ENCODE data around the gene URB2. TPM values are rescaled to one million over a fixed set of nuclear protein-coding genes. Genes with fewer than 3 reads are reported as not detected.

Gene URB2
- total and polyA plus RNA-seq, 2 donors (not counting 1 experiment from before 2014, with no cell fraction given): 5.4 to 9.6 TPM

DNA sequence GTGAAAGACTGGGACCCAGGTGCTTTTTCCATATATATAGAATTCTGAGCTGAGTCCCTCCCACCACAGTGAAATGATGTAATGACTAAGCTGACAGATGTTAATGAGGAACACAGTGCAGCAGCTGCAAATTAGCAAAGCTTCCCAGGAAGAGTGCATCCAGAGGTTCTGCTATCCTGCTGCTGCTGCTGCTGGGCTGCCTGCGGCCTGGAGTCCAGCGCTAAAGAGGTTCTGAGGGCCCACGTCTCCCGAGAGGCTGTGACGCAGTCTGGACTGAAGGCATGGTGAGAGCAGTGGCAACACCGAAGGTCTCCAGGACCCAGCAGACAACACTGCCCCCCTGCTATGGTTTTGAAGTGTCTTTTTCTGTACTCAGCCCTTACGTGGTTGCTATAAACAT lies 63.9 kb downstream of the URB2 start:
- Histone ChIP-seq H4K20me1 (ENCODE audit: control insufficient read depth, insufficient read depth, low read length, poor library complexity, severe bottlenecking) (no peaks in the 10 kb centered on the region), H2AFZ (ENCODE audit: insufficient read depth, low read depth, low read length, poor library complexity, severe bottlenecking) (no peak overlapping the region), H3K4me1 (ENCODE audit: control insufficient read depth in 2 of 2, insufficient read depth in 2 of 2, low read length in 2 of 2) (peaks cover 34 to 38% of the 10 kb centered on the region in 2 donors), H3K9me3 (ENCODE audit: control extremely low read depth in 1 of 3, control insufficient read depth in 2 of 3, insufficient read depth in 1 of 3, low read length in 2 of 3) (peaks cover 3 to 10% (median 8%) of the 10 kb centered on the region in 3 donors), H3K4me2 (replicated peaks; ENCODE audit: low read depth, low read length, poor library complexity, severe bottlenecking) (no peak overlapping the region), H3K27me3 (replicated peaks in 1 of 4; ENCODE audit: control extremely low read depth in 1 of 4, control insufficient read depth in 3 of 4, insufficient read depth in 4 of 4, low read length in 3 of 4) (peaks cover 0 to 28% (median 3%) of the 10 kb centered on the region in 4 experiments), H3K36me3 (replicated peaks in 1 of 2; ENCODE audit: control extremely low read depth in 1 of 2, control insufficient read depth in 1 of 2, extremely low read depth in 1 of 2, insufficient read depth in 2 of 2, low read length in 1 of 2) (no peaks in the 10 kb centered on the region), H3K9ac (ENCODE audit: low read length) (no peak overlapping the region), H3K79me2 (ENCODE audit: control insufficient read depth, insufficient read depth, low read length) (no peaks in the 10 kb centered on the region), H3K4me3 (ENCODE audit: control extremely low read depth in 1 of 5, extremely low read depth in 1 of 5, insufficient read depth in 1 of 5, low read depth in 2 of 5, low read length in 4 of 5) (no peak overlapping the region), H3K27ac (ENCODE audit: low read length in 2 of 2) (no peak overlapping the region)
- DNase-seq: no peak
- no peak for ATAC-seq (ENCODE audit: low read depth)
- Mint-ChIP-seq H3K27me3 (peaks cover 15% of the 10 kb centered on the region), H3K27ac (no peak overlapping the region), H3K9me3 (ENCODE audit: insufficient read depth) (peaks cover 4% of the 10 kb centered on the region), H3K4me3 (no peak overlapping the region), H3K4me1 (peaks cover 35% of the 10 kb centered on the region)
- TF ChIP-seq EZH2 (IDR thresholded peaks at IDR 0.05; ENCODE audit: borderline replicate concordance, insufficient read depth, low read depth, low read length, poor library complexity, severe bottlenecking): no peak
- TF ChIP-seq, protein P1, sequence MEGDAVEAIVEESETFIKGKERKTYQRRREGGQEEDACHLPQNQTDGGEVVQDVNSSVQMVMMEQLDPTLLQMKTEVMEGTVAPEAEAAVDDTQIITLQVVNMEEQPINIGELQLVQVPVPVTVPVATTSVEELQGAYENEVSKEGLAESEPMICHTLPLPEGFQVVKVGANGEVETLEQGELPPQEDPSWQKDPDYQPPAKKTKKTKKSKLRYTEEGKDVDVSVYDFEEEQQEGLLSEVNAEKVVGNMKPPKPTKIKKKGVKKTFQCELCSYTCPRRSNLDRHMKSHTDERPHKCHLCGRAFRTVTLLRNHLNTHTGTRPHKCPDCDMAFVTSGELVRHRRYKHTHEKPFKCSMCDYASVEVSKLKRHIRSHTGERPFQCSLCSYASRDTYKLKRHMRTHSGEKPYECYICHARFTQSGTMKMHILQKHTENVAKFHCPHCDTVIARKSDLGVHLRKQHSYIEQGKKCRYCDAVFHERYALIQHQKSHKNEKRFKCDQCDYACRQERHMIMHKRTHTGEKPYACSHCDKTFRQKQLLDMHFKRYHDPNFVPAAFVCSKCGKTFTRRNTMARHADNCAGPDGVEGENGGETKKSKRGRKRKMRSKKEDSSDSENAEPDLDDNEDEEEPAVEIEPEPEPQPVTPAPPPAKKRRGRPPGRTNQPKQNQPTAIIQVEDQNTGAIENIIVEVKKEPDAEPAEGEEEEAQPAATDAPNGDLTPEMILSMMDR (IDR thresholded peaks at IDR 0.05): no peak
- intact Hi-C loops (cut with micrococcal nuclease): no loop called here
- CTCF ChIA-PET: interaction anchor here (1.6 kb wide), 1 partner anchor 25 kb away, joined by 4 read pairs; no protein-coding TSS in a partner anchor
- POLR2A ChIA-PET: no interaction called here
- 97% methylated on average over 6 of the region's 7 CpGs for WGBS (ENCODE audit: insufficient coverage)

DNA sequence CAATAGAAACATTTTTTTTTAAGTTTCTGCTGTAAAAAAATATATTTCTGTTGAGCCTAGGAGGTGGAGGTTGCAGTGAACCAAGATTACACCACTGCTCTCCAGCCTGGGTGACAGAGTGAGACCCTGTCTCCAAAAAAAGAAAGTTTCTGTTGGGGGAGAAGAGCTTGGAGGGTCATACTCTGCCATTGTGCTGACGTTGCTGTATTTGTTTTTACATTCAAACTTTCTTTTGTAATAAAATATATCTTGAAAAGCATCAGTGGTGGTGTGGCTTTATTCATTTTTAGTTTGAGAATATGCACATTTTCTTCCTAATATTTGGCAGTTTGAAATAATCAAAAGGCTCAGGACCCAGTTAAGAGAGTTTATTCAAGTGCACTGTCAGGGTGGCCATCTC lies 64.6 kb downstream of the URB2 start:
- H3K27me3 ChIP-seq (replicated peaks in 1 of 4; ENCODE audit: control extremely low read depth in 1 of 4, control insufficient read depth in 3 of 4, insufficient read depth in 4 of 4, low read length in 3 of 4): peaks cover 0 to 28% (median 3%) of the 10 kb centered on the region in 4 experiments
- H3K79me2 ChIP-seq (ENCODE audit: control insufficient read depth, insufficient read depth, low read length): no peaks in the 10 kb centered on the region
- no peak overlapping the region for H2AFZ ChIP-seq (ENCODE audit: insufficient read depth, low read depth, low read length, poor library complexity, severe bottlenecking)
- Mint-ChIP-seq H3K4me1 (peaks cover 40% of the 10 kb centered on the region), H3K9me3 (ENCODE audit: insufficient read depth) (no peaks in the 10 kb centered on the region), H3K4me3 (no peak overlapping the region), H3K27me3 (peaks cover 18% of the 10 kb centered on the region), H3K27ac (no peak overlapping the region)
- intact Hi-C loops (cut with micrococcal nuclease): no loop called here
- peaks cover 34 to 43% of the 10 kb centered on the region in 2 donors for H3K4me1 ChIP-seq (ENCODE audit: control insufficient read depth in 2 of 2, insufficient read depth in 2 of 2, low read length in 2 of 2)
- DNase-seq (no peak), ATAC-seq (ENCODE audit: low read depth) (no peak)
- ChIA-PET CTCF (no interaction called here), POLR2A (no interaction called here)
- no peak overlapping the region for H3K4me2 ChIP-seq (replicated peaks; ENCODE audit: low read depth, low read length, poor library complexity, severe bottlenecking)
- no peak overlapping the region for H3K27ac ChIP-seq (ENCODE audit: low read length in 2 of 2)
- WGBS (ENCODE audit: insufficient coverage): no CpG with 5 or more reads among the region's 1 CpG
- H3K9ac ChIP-seq (ENCODE audit: low read length): no peak overlapping the region
- no peak for TF ChIP-seq EZH2 (IDR thresholded peaks at IDR 0.05; ENCODE audit: borderline replicate concordance, insufficient read depth, low read depth, low read length, poor library complexity, severe bottlenecking)
- TF ChIP-seq, protein P1 (IDR thresholded peaks at IDR 0.05): no peak
- H3K4me3 ChIP-seq (ENCODE audit: control extremely low read depth in 1 of 5, extremely low read depth in 1 of 5, insufficient read depth in 1 of 5, low read depth in 2 of 5, low read length in 4 of 5): no peak overlapping the region
- H3K36me3 ChIP-seq (replicated peaks in 1 of 2; ENCODE audit: control extremely low read depth in 1 of 2, control insufficient read depth in 1 of 2, extremely low read depth in 1 of 2, insufficient read depth in 2 of 2, low read length in 1 of 2): no peaks in the 10 kb centered on the region
- no peaks in the 10 kb centered on the region for H4K20me1 ChIP-seq (ENCODE audit: control insufficient read depth, insufficient read depth, low read length, poor library complexity, severe bottlenecking)
- H3K9me3 ChIP-seq (ENCODE audit: control extremely low read depth in 1 of 3, control insufficient read depth in 2 of 3, insufficient read depth in 1 of 3, low read length in 2 of 3): peaks cover 0 to 8% (median 5%) of the 10 kb centered on the region in 3 donors
